SW480 (cell line): ENCODE measurements around the gene MED15.
"Not testable (repeated sequence)": the region's sequence is repeated elsewhere in the genome, so short reads cannot be mapped to it uniquely, and the experiment has no call there.

Source experiments
- DNase-seq: peaks from one replicate; pipeline ENCODE4 v3.0.0-alpha.2; 2016; ENCODE audit warnings: low spot score

MED15 gene

GRCh38 chr22:20584029-20584871 is 76.8 kb downstream of the MED15 start:
- no peak for DNase-seq

GRCh38 chr22:20584872-20585638 is 77.6 kb downstream of the MED15 start:
- no peak for DNase-seq

GRCh38 chr22:20585639-20586402 is 78.4 kb downstream of the MED15 start:
- no peak for DNase-seq

- DNase-seq: no peak
Measured at GRCh38 chr22:20586403-20586745, 79.0 kb downstream of the MED15 start.

- no peak for DNase-seq
Measured at GRCh38 chr22:20587206-20587958, 80.0 kb downstream of the MED15 start.

GRCh38 chr22:20588092-20588842 is 80.9 kb downstream of the MED15 start:
- DNase-seq: no peak

- DNase-seq: no peak
Measured at GRCh38 chr22:20588843-20589581, 81.6 kb downstream of the MED15 start.

- DNase-seq: no peak
Measured at GRCh38 chr22:20589614-20590476, 82.4 kb downstream of the MED15 start.

GRCh38 chr22:20590477-20591294 is 83.3 kb downstream of the MED15 start:
- DNase-seq: no peak

- no peak for DNase-seq
Measured at GRCh38 chr22:20591295-20591645, 83.9 kb downstream of the MED15 start.

GRCh38 chr22:20591660-20592310 is 84.4 kb downstream of the MED15 start:
- no peak for DNase-seq

- not testable (repeated sequence) for DNase-seq
Measured at GRCh38 chr22:20594038-20594437, 86.6 kb downstream of the MED15 start.

GRCh38 chr22:20594486-20594885 is 87.1 kb downstream of the MED15 start:
- DNase-seq: not testable (repeated sequence)

GRCh38 chr22:20595461-20595860 is 88.1 kb downstream of the MED15 start:
- no peak for DNase-seq

GRCh38 chr22:20599117-20599516 is 91.7 kb downstream of the MED15 start:
- DNase-seq: no peak

- no peak for DNase-seq
Measured at GRCh38 chr22:20600137-20600673, 92.8 kb downstream of the MED15 start.

GRCh38 chr22:20601308-20601707 is 93.9 kb downstream of the MED15 start:
- DNase-seq: no peak
